ENCODE data around the gene DAAM2. TPM values are rescaled to one million over a fixed set of nuclear protein-coding genes. Genes with fewer than 3 reads are reported as not detected.

Gene DAAM2
- total and polyA plus RNA-seq, 2 of the 8 experiments (the other 6 are each of a cell fraction or from before 2014, with no cell fraction given) = 1.5 to 2.9 TPM

DNA sequence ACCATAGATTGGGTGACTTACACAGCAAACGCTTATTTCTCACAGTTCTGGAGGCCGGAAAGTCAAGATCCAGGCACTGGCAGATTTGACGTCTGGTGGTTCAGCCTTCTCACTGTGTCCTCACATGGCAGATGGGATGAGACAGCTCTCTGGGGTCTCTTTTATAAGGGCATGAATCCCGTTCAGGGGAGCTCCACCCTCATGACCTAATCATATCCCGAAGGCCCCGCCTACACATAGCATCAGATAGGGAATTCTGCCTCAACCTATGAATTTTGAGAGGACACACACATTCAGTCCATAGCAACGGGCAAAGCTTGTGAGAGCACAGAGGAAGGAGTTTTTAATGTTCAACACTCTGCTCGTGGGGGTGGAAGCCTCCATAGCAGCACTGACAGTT is 27.5 kb downstream of the DAAM2 start:
- H2AFZ ChIP-seq (ENCODE audit: low read length) = no peak overlapping the region
- H3K79me1 ChIP-seq (ENCODE audit: low read depth, low read length) = no peaks in the 10 kb centered on the region
- H3K14ac ChIP-seq (ENCODE audit: insufficient read length) = no peak overlapping the region
- no peak for FAIRE-seq
- no peak overlapping the region for H3K23ac ChIP-seq (ENCODE audit: insufficient read length)
- H3K18ac ChIP-seq (ENCODE audit: extremely low read depth, low read length) = no peak overlapping the region
- ChIA-PET CTCF (ENCODE audit: partially characterized antibody) (interaction anchor here (0.7 to 1.3 kb wide), 4 partner anchors 23 to 775 kb away, joined by 3 to 4 read pairs (median 3); partner anchors contain the start of gene DAAM2), POLR2A (ENCODE audit: partially characterized antibody) (no interaction called here)
- no peak overlapping the region for H2BK120ac ChIP-seq (replicated peaks; ENCODE audit: low read depth, low read length)
- DNase-seq (ENCODE audit: low read depth in 1 of 2, low spot score in 2 of 2) = no peak
- no peak overlapping the region for H4K5ac ChIP-seq (ENCODE audit: insufficient read length, low read depth, low read length)
- H3K9me3 ChIP-seq (ENCODE audit: insufficient read depth in 2 of 2, low read depth in 1 of 2, low read length in 1 of 2) = no peaks in the 10 kb centered on the region
- no peak overlapping the region for H3K27ac ChIP-seq (ENCODE audit: low read depth, low read length)
- H3K4me2 ChIP-seq (ENCODE audit: insufficient read depth in 1 of 2, low read depth in 2 of 2, low read length in 2 of 2) = no peak overlapping the region
- peaks cover 0 to 2% (median 0%) of the 10 kb centered on the region in 4 experiments; a peak in 1 of 7 replicates for H3K27me3 ChIP-seq (replicated peaks in 1 of 4; ENCODE audit: control insufficient read depth in 3 of 4, extremely low read depth in 1 of 4, insufficient read depth in 3 of 4, low read length in 3 of 4)
- peaks cover 0 to 7% (median 5%) of the 10 kb centered on the region in 4 experiments; a peak in 3 of 7 replicates for H3K4me1 ChIP-seq (replicated peaks in 1 of 4; ENCODE audit: control insufficient read depth in 3 of 4, insufficient read depth in 4 of 4, low read length in 3 of 4)
- H4K8ac ChIP-seq (ENCODE audit: extremely low read depth, insufficient read depth, low read length) = no peak overlapping the region
- no peak overlapping the region for H2AK5ac ChIP-seq (ENCODE audit: low read depth, low read length)
- no peak overlapping the region for H3K4me3 ChIP-seq (ENCODE audit: extremely low read depth in 1 of 4, insufficient read depth in 2 of 4, low read depth in 3 of 4, low read length in 4 of 4)
- no peak overlapping the region for H3K56ac ChIP-seq (replicated peaks; ENCODE audit: insufficient read length, low read depth, low read length)
- H2BK5ac ChIP-seq (ENCODE audit: low read depth, low read length) = no peak overlapping the region
- H2BK12ac ChIP-seq (ENCODE audit: low read depth, low read length) = no peak overlapping the region
- no peak overlapping the region for H3K9ac ChIP-seq (replicated peaks in 1 of 4; ENCODE audit: extremely low read depth in 1 of 4, low read depth in 3 of 4, low read length in 3 of 4)
- no peak overlapping the region for H2BK15ac ChIP-seq (ENCODE audit: low read length)
- no peak overlapping the region for H3K4ac ChIP-seq (replicated peaks; ENCODE audit: insufficient read length, low read depth, low read length)
- H3K23me2 ChIP-seq (ENCODE audit: low read depth, low read length) = no peaks in the 10 kb centered on the region
- no peaks in the 10 kb centered on the region for H4K20me1 ChIP-seq (replicated peaks in 1 of 2; ENCODE audit: control insufficient read depth in 1 of 2, insufficient read depth in 2 of 2, low read length in 2 of 2)
- no peaks in the 10 kb centered on the region for H3K36me3 ChIP-seq (ENCODE audit: control insufficient read depth in 2 of 4, insufficient read depth in 4 of 4, low read length in 3 of 4)
- H2BK20ac ChIP-seq (ENCODE audit: low read length) = no peak overlapping the region
- no peak for TF ChIP-seq SRF (IDR thresholded peaks at IDR 0.05; ENCODE audit: low read depth, low read length)
- TF ChIP-seq KDM1A (IDR thresholded peaks at IDR 0.05; ENCODE audit: borderline replicate concordance, low read length) = no peak
- TF ChIP-seq POLR2A (IDR thresholded peaks at IDR 0.05; ENCODE audit: control extremely low read depth in 1 of 2, low read depth in 2 of 2, low read length in 2 of 2) = no peak
- TF ChIP-seq SIN3A (conservative IDR thresholded peaks at IDR 0.05 in 1 of 2, IDR thresholded peaks at IDR 0.05 in 1 of 2; ENCODE audit: low read depth in 1 of 2, low read length in 2 of 2) = no peak
- TF ChIP-seq EP300 (IDR thresholded peaks at IDR 0.05; ENCODE audit: borderline replicate concordance in 1 of 2, low read depth in 2 of 2, low read length in 2 of 2) = no peak
- H4K91ac ChIP-seq (replicated peaks; ENCODE audit: insufficient read length, low read length) = no peak overlapping the region
- no peaks in the 10 kb centered on the region for H3K79me2 ChIP-seq (ENCODE audit: control insufficient read depth in 1 of 2, insufficient read depth in 2 of 2, low read length in 2 of 2)
- WGBS, 2 experiments (ENCODE audit: extremely low coverage in 1 of 2, insufficient coverage in 1 of 2, insufficient read length in 1 of 2, insufficient replicate concordance in 2 of 2, low coverage in 1 of 2, low lambda C conversion rate in 2 of 2, missing lambda C conversion rate in 1 of 2) = 84% methylated on average over 8 of the region's 8 CpGs; no CpG with 5 or more reads in 1 of the 2 experiments
